ENCODE data around the gene ALK. TPM values are rescaled to one million over a fixed set of nuclear protein-coding genes. Genes with fewer than 3 reads are reported as not detected.

ALK gene
- total and polyA plus RNA-seq, 2 experiments from 2014 or later = 0.35 TPM; not detected in 1

- TF ChIP-seq CTCF (conservative IDR thresholded peaks at IDR 0.05; ENCODE audit: low read depth in 2 of 2) = no peak
- no peak for TF ChIP-seq CREB1 (CRISPR knock-in tag; IDR thresholded peaks at IDR 0.05; ENCODE audit: low read depth)
- no peak for TF ChIP-seq STAT1 (IDR thresholded peaks at IDR 0.05; ENCODE audit: unreplicated experiment)
- no peak for TF ChIP-seq EZH2 (IDR thresholded peaks at IDR 0.05; ENCODE audit: low read depth, unreplicated experiment)
- no peak for TF ChIP-seq JUNB (IDR thresholded peaks at IDR 0.05; ENCODE audit: unreplicated experiment)
- TF ChIP-seq ETS1 (IDR thresholded peaks at IDR 0.05) = no peak
- no peak for TF ChIP-seq EZH2phosphoT487 (IDR thresholded peaks at IDR 0.05; ENCODE audit: unreplicated experiment)
Measured at GRCh38 chr2:29528371-29528770, 393.0 kb downstream of the ALK start (continued).

- no peaks in the 10 kb centered on the region for H4K20me1 ChIP-seq (replicated peaks; ENCODE audit: insufficient read depth)
- H2AFZ ChIP-seq = no peak overlapping the region
- no peaks in the 10 kb centered on the region for H3K79me2 ChIP-seq (replicated peaks; ENCODE audit: insufficient read depth)
- H3K4me3 ChIP-seq = no peak overlapping the region
- H3K4me1 ChIP-seq (ENCODE audit: insufficient read depth) = no peaks in the 10 kb centered on the region
- no peaks in the 10 kb centered on the region for H3K27me3 ChIP-seq (ENCODE audit: insufficient read depth)
- Mint-ChIP-seq H3K4me3 (no peak overlapping the region), H3K4me1 (no peaks in the 10 kb centered on the region), H3K27me3 (ENCODE audit: insufficient read depth, low read depth, poor library complexity) (no peaks in the 10 kb centered on the region), H3K9me3 (no peaks in the 10 kb centered on the region), H3K36me3 (ENCODE audit: low read depth) (no peaks in the 10 kb centered on the region), H3K27ac (no peak overlapping the region)
- H3K4me2 ChIP-seq = no peak overlapping the region
- H3K36me3 ChIP-seq (ENCODE audit: insufficient read depth) = no peaks in the 10 kb centered on the region
- no peaks in the 10 kb centered on the region for H3F3A ChIP-seq (replicated peaks; ENCODE audit: low read depth)
- H3K9me2 ChIP-seq (ENCODE audit: insufficient read depth) = peaks cover 19% of the 10 kb centered on the region
- DNase-seq (ENCODE audit: low spot score) (no peak), ATAC-seq (no peak)
- H3K27ac ChIP-seq (ENCODE audit: low read depth) = no peak overlapping the region
- TF ChIP-seq STAT1 (IDR thresholded peaks at IDR 0.05; ENCODE audit: unreplicated experiment) (no peak), POLR2AphosphoS5 (IDR thresholded peaks at IDR 0.05; ENCODE audit: low read depth) (no peak), ZNF462 (CRISPR knock-in tag; IDR thresholded peaks at IDR 0.05) (no peak), JUNB (IDR thresholded peaks at IDR 0.05; ENCODE audit: unreplicated experiment) (no peak), ZNF114 (CRISPR knock-in tag; IDR thresholded peaks at IDR 0.05) (no peak), CTCF (conservative IDR thresholded peaks at IDR 0.05; ENCODE audit: low read depth in 2 of 2) (no peak), NANOG (IDR thresholded peaks at IDR 0.05; ENCODE audit: borderline replicate concordance) (no peak), ZNF331 (CRISPR knock-in tag; IDR thresholded peaks at IDR 0.05; ENCODE audit: low read depth) (no peak), EZH2 (IDR thresholded peaks at IDR 0.05; ENCODE audit: low read depth, unreplicated experiment) (no peak), EZH2phosphoT487 (IDR thresholded peaks at IDR 0.05; ENCODE audit: unreplicated experiment) (no peak), CREB1 (CRISPR knock-in tag; IDR thresholded peaks at IDR 0.05; ENCODE audit: low read depth) (no peak)
Measured at GRCh38 chr2:29527947-29528346, 393.4 kb downstream of the ALK start.
